Endothelial cell of umbilical vein (primary cell): ENCODE data around the gene WBP1L. TPM values are rescaled to one million over a fixed set of nuclear protein-coding genes. Genes with fewer than 3 reads are reported as not detected.

ENCODE experiments used
- BruUV-seq: library from RNA; stranded (reverse); fragments of 400-500 nt; replicated peaks from 2 replicates; lab custom pipeline; 2021; lab: Mats Ljungman, UMichigan
- CTCF ChIA-PET: fragments of 300-600, 350-600 bp; sonication (Branson Sonifier 250); formaldehyde crosslinking; loops from one replicate; lab custom pipeline; 2021; ENCODE audit warnings: antibody characterized with exemption, inconsistent platforms; lab: Charles Lee
- POLR2A ChIA-PET: fragments of 300-600, 350-600 bp; sonication (Branson Sonifier 250); formaldehyde crosslinking; loops from one replicate; lab custom pipeline; 2021; ENCODE audit warnings: antibody characterized with exemption, inconsistent platforms; lab: Charles Lee
- DNase-seq: peaks from one replicate; pipeline ENCODE4 v3.0.0-alpha.2; 2011; ENCODE audit warnings: low read depth, low spot score
- FAIRE-seq: peaks from 2 replicates; lab custom pipeline; 2011; peaks lifted over from hg19 to GRCh38; lab: Jason Lieb, UNC
- H2AFZ ChIP-seq: 2 replicates; pipeline ENCODE4 v1.6.0; 2012; ENCODE audit warnings: low read depth, low read length, control low read depth, inconsistent platforms
- H3K27ac ChIP-seq: 2 replicates; pipeline ENCODE4 v1.5.1; 2011; ENCODE audit warnings: low read depth, mild to moderate bottlenecking, control low read depth, low read length, moderate library complexity; ENCODE audit not compliant: insufficient read depth
- H3K27me3 ChIP-seq, 2 experiments: 2 replicates each; pipeline versions ENCODE4 v1.6.0 to v1.6.1; 2011; ENCODE audit warnings: low read length in 2 of 2, mixed read lengths in 1 of 2; ENCODE audit not compliant: control insufficient read depth in 2 of 2, insufficient read depth in 2 of 2
- H3K36me3 ChIP-seq, 2 experiments: 2 replicates in 1 of 2; 3 replicates in 1 of 2; pipeline ENCODE4 v1.5.1; 2011; ENCODE audit warnings: low read length in 2 of 2, mild to moderate bottlenecking in 1 of 2, moderate library complexity in 1 of 2; ENCODE audit not compliant: control insufficient read depth in 2 of 2, insufficient read depth in 2 of 2; ENCODE audit errors: extremely low read depth in 1 of 2
- H3K4me1 ChIP-seq: 3 replicates; pipeline ENCODE4 v1.5.1; 2011; ENCODE audit warnings: mild to moderate bottlenecking, low read length; ENCODE audit not compliant: control insufficient read depth, insufficient read depth; ENCODE audit errors: extremely low read depth
- H3K4me2 ChIP-seq: 2 replicates; pipeline ENCODE4 v1.6.1; 2011; ENCODE audit warnings: low read length, control low read depth, mixed read lengths; ENCODE audit not compliant: insufficient read depth
- H3K4me3 ChIP-seq, 3 experiments: fragments of 200-600 bp in 1 of 3; sonication (generic), shearing (Covaris generic) in 1 of 3; replicated peaks in 1 of 3; 2 replicates each; pipeline ENCODE4 v1.5.1; 2011 to 2016; ENCODE audit warnings: control low read depth in 3 of 3, low read length in 3 of 3, mild to moderate bottlenecking in 2 of 3, inconsistent platforms in 1 of 3, low read depth in 1 of 3, moderate library complexity in 1 of 3; ENCODE audit not compliant: insufficient read depth in 1 of 3
- H3K79me2 ChIP-seq: 2 replicates; pipeline ENCODE4 v1.6.0; 2012; ENCODE audit warnings: low read length, inconsistent platforms; ENCODE audit not compliant: control insufficient read depth, insufficient read depth
- H3K9ac ChIP-seq: replicated peaks from 2 replicates; pipeline ENCODE3; 2011; ENCODE audit warnings: low read length, control low read depth; ENCODE audit not compliant: insufficient read depth; ENCODE audit errors: extremely low read depth
- H3K9me1 ChIP-seq: replicated peaks from 3 replicates; pipeline ENCODE4 v1.6.0; 2011; ENCODE audit warnings: mild to moderate bottlenecking, low read length; ENCODE audit not compliant: control insufficient read depth, insufficient read depth; ENCODE audit errors: extremely low read depth
- H3K9me3 ChIP-seq: replicated peaks from 2 replicates; pipeline ENCODE4 v1.5.1; 2012; ENCODE audit warnings: low read length, inconsistent platforms; ENCODE audit not compliant: control insufficient read depth, insufficient read depth
- H4K20me1 ChIP-seq: replicated peaks from 2 replicates; pipeline ENCODE3; 2011; ENCODE audit warnings: mild to moderate bottlenecking, low read length; ENCODE audit not compliant: control insufficient read depth, insufficient read depth; ENCODE audit errors: extremely low read depth
- CTCF ChIP-seq, 2 donors: IDR thresholded peaks; 1 replicate in 1 of 2; 2 replicates in 1 of 2; pipeline ENCODE4 v1.5.1; 2011; ENCODE audit warnings: low read length in 2 of 2, mild to moderate bottlenecking in 2 of 2, moderate library complexity in 2 of 2, control low read depth in 1 of 2, inconsistent platforms in 1 of 2, low read depth in 1 of 2; ENCODE audit not compliant: insufficient read depth in 1 of 2; ENCODE audit errors: extremely low read depth in 1 of 2
- EZH2 ChIP-seq: IDR thresholded peaks from 2 replicates; pipeline ENCODE4 v1.6.1; 2012; ENCODE audit warnings: borderline replicate concordance, low read depth, mild to moderate bottlenecking, moderate library complexity, low read length, inconsistent platforms; ENCODE audit not compliant: severe bottlenecking
- FOS ChIP-seq: IDR thresholded peaks from 2 replicates; pipeline ENCODE4 v1.6.1; 2011; ENCODE audit warnings: mild to moderate bottlenecking, low read length, moderate library complexity, borderline replicate concordance; ENCODE audit not compliant: insufficient read depth
- GATA2 ChIP-seq: IDR thresholded peaks from 2 replicates; pipeline ENCODE4 v1.7.0; 2011; ENCODE audit warnings: low read depth, mild to moderate bottlenecking, moderate library complexity, mixed read lengths, low read length; ENCODE audit not compliant: insufficient read length, insufficient read depth
- JUN ChIP-seq: IDR thresholded peaks from 2 replicates; pipeline ENCODE4 v1.6.1; 2011; ENCODE audit warnings: borderline replicate concordance, low read depth; ENCODE audit not compliant: insufficient read length, insufficient read depth
- MAX ChIP-seq: IDR thresholded peaks from 2 replicates; pipeline ENCODE4 v1.6.1; 2011; ENCODE audit not compliant: insufficient read depth, insufficient read length
- MYC ChIP-seq: IDR thresholded peaks from one replicate; pipeline ENCODE4 v1.6.1; 2011; ENCODE audit warnings: mild to moderate bottlenecking, low read depth, low read length
- POLR2A ChIP-seq: IDR thresholded peaks from 2 replicates; pipeline ENCODE4 v1.6.1; 2012; ENCODE audit warnings: low read depth, mild to moderate bottlenecking, control low read depth, low read length
- POLR2AphosphoS5 ChIP-seq: IDR thresholded peaks from 2 replicates; pipeline ENCODE4 v1.6.1; 2012; ENCODE audit warnings: low read depth, mild to moderate bottlenecking, control low read depth, low read length, moderate library complexity; ENCODE audit not compliant: insufficient read depth
- dilution Hi-C: fragments of 300-500 bp; cut with MboI; formaldehyde crosslinking; loops from one replicate; pipeline ENCODE4 v1.15.0; 2019; ENCODE audit warnings: low sequenced_read_pairs; ENCODE audit not compliant: extremely low pct_ligation_motif_present
- intact Hi-C: fragments of 100-400 bp; cut with micrococcal nuclease; formaldehyde crosslinking; loops from one replicate; pipeline ENCODE4 v1.10.0; 2022
- polyA plus RNA-seq, 4 experiments: library from polyadenylated mRNA; depleted of rRNA in 3 of 4; stranded (reverse) in 3 of 4; unstranded in 1 of 4; fragments of >200 nt; gene quantifications; 2 replicates each; pipeline versions ENCODE4 v1.2.1 to v1.2.3, GENCODE V29; 2011 to 2012; ENCODE audit warnings: missing spikeins in 1 of 4
- total RNA-seq: library from RNA; stranded (reverse); gene quantifications from 2 replicates; pipeline ENCODE4 v1.2.3, GENCODE V29; 2021

WBP1L gene
- total and polyA plus RNA-seq, 2 donors (not counting 3 experiments of a cell fraction or from before 2014, with no cell fraction given), result 46.0 to 70.3 TPM

- no peak overlapping the region for H2AFZ ChIP-seq
- no peaks in the 10 kb centered on the region for H3K27me3 ChIP-seq
- H3K9ac ChIP-seq, result peak overlapping the region; percentile 55
- FAIRE-seq, result no peak
- no TSS peak for BruUV-seq
- no peaks in the 10 kb centered on the region for H3K9me1 ChIP-seq
- H3K4me2 ChIP-seq, result peak overlapping the region; percentile 50
- H3K9me3 ChIP-seq, result no peaks in the 10 kb centered on the region
- dilution Hi-C loops (no loop called here), intact Hi-C loops (loop anchor here (1.0 kb wide), 4 partner anchors 13 to 33 kb away; no protein-coding TSS in a partner anchor)
- CTCF ChIA-PET, result interaction anchor here (0.9 to 1.6 kb wide), 3 partner anchors 18 to 29 kb away, joined by 3 to 5 read pairs (median 4); no protein-coding TSS in a partner anchor
- H3K79me2 ChIP-seq, result peaks cover 23% of the 10 kb centered on the region
- peak overlapping the region in 1 of 3 experiments; percentile 24 for H3K4me3 ChIP-seq
- H4K20me1 ChIP-seq, result no peaks in the 10 kb centered on the region
- H3K4me1 ChIP-seq, result peaks cover 49% of the 10 kb centered on the region
- TF ChIP-seq EZH2, result no peak
- TF ChIP-seq GATA2, result peak; percentile 28
- peak overlapping the region; percentile 77 for H3K27ac ChIP-seq
- DNase-seq, result peak; percentile 97
- peaks cover 0 to 2% of the 10 kb centered on the region in 2 experiments for H3K36me3 ChIP-seq
- POLR2A ChIA-PET, result interaction anchor here (1.5 kb wide), 1 partner anchor 20 kb away, joined by 7 read pairs; no protein-coding TSS in a partner anchor
Measured at GRCh38 chr10:102782673-102783551, 39.2 kb downstream of the WBP1L start.

- dilution Hi-C loops, result no loop called here
- peak overlapping the region; percentile 50 for H3K4me2 ChIP-seq
- CTCF ChIA-PET, result no interaction called here
Measured at GRCh38 chr10:102783568-102783967, 39.8 kb downstream of the WBP1L start.

More at GRCh38 chr10:102783568-102783967, 39.8 kb downstream of the WBP1L start:
- Histone ChIP-seq H2AFZ (no peak overlapping the region), H3K4me1 (peaks cover 44% of the 10 kb centered on the region), H3K79me2 (peaks cover 18% of the 10 kb centered on the region), H3K9me1 (no peaks in the 10 kb centered on the region), H3K9ac (peak overlapping the region; percentile 55), H3K4me3 (no peak overlapping the region), H3K9me3 (no peaks in the 10 kb centered on the region), H3K27me3 (no peaks in the 10 kb centered on the region), H3K27ac (peak overlapping the region; percentile 77), H3K36me3 (peaks cover 0 to 2% of the 10 kb centered on the region in 2 experiments), H4K20me1 (no peaks in the 10 kb centered on the region)
- POLR2A ChIA-PET, result no interaction called here
- intact Hi-C loops, result loop anchor here (1.0 kb wide), 1 partner anchor 13 kb away; no protein-coding TSS in a partner anchor
- peak; percentile 56 for FAIRE-seq
- no TSS peak for BruUV-seq
- TF ChIP-seq POLR2AphosphoS5, result no peak
- TF ChIP-seq MYC, result no peak
- TF ChIP-seq EZH2, result no peak
- no peak for TF ChIP-seq JUN
- TF ChIP-seq FOS, result no peak
- TF ChIP-seq MAX, result no peak
- no peak for TF ChIP-seq GATA2
- no peak for TF ChIP-seq CTCF (IDR thresholded peaks at IDR 0.05; ENCODE audit: extremely low read depth in 1 of 2, insufficient read depth in 1 of 2, low read depth in 1 of 2, low read length in 2 of 2)
- TF ChIP-seq POLR2A, result no peak
- no peak for DNase-seq
